ENCODE measurements around the gene CNFN. TPM values are rescaled to one million over a fixed set of nuclear protein-coding genes. Genes with fewer than 3 reads are reported as not detected.
"Not testable (repeated sequence)": the region's sequence is repeated elsewhere in the genome, so short reads cannot be mapped to it uniquely, and the experiment has no call there.

CNFN gene
- total RNA-seq, 2 donors from 2014 or later = not detected

DNA sequence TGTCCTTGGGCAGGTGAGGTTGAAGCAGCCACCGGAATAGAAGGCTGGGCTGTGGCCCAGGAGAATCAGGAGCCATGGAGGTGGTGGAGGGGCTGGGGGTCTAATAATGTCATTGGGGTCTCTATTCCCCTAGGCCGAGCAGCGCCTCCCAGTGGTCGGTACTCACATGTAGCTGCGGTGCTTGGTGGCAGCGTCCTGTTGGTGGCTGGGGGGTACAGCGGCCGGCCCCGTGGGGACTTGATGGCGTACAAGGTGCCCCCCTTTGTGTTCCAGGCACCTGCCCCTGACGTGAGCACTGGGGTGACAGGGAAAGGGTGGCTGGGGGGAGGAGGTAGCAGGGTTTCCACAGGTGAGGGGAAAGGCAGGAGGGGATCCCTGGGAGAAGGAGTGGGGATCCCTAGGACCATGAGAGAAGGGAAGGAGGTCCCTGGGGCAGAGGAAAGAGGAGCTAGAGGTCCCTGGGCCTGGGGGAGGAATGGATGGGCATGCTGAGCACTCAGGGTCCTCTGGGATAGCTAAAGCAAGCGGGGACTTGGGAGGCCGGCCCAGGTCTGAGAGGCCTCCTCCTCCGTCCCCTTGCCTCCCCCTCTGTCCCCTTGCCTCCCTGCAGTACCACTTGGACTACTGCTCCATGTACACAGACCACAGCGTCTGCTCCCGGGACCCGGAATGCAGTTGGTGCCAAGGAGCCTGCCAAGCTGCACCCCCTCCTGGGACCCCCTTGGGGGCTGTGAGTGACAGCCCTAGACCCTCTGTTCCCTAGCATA, 46.6 kb downstream of the CNFN start:
- Mint-ChIP-seq H3K36me3 (peaks cover 6% of the 10 kb centered on the region), H3K4me1 (ENCODE audit: low read depth in 2 of 2) (peaks cover 0 to 3% of the 10 kb centered on the region in 2 donors), H3K4me3 (no peak overlapping the region)

DNA sequence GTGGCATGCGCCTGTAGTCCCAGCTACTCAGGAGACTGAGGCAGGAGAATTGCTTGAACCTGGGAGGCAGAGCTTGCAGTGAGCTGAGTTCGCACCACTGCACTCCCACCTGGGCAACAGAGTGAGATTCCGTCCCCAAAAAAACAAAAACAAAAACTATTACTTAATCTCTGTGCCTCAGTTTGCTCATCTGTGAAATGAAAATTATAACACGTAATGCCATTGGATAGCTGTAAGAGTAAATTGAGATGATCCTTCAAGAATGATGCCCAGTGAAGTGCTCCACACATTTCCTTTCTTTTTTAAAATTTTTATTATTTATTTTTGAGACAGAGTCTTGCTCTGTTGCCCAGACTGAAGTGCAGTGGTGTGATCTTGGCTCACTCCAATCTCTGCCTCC, 50.2 kb downstream of the CNFN start:
- H3K9me3 Mint-ChIP-seq; H3K27ac Mint-ChIP-seq; H3K4me3 Mint-ChIP-seq; H3K27me3 Mint-ChIP-seq; H3K4me1 Mint-ChIP-seq (ENCODE audit: low read depth in 2 of 2); ATAC-seq; DNase-seq (ENCODE audit: low spot score); H3K36me3 Mint-ChIP-seq: not testable (repeated sequence)

More for the DNA sequence above, 46.6 kb downstream of the CNFN start:
- DNase-seq (ENCODE audit: low spot score) = no peak
- Mint-ChIP-seq H3K27me3 (no peaks in the 10 kb centered on the region), H3K9me3 (no peaks in the 10 kb centered on the region), H3K27ac (no peak overlapping the region)
- no peak for ATAC-seq

DNA sequence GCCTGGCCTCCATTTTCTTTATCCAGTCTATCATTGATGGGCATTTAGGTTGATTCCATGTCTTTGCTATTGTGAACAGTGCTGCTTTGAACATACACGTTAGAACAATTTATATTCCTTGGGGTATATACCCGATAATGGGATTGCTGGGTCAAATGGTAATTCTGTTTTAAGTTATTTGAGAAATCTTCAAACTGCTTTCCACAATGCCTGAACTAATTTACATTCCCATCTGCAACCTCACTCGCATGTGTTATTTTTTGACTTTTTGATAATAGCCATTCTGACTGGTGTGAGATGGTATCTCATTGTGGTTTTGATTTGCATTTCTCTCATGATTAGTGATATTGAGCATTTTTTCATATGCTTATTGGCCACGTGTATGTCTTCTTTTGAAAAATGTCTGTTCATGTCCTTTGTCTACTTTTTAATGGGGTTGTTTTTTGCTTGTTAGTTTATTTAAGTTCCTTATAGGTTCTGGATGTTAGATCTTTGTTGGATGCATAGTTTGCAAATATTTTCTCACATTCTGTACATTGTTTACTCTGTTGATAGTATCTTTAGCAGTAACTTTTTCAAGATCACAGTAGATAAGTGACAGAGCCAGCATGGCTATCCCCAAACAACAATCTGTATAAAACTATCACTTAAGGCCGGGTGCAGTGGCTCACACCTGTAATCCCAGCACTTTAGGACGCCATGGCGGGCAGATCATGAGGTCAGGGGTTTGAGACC, 50.8 kb downstream of the CNFN start:
- H3K36me3 Mint-ChIP-seq; H3K27me3 Mint-ChIP-seq; ATAC-seq; DNase-seq (ENCODE audit: low spot score); H3K4me1 Mint-ChIP-seq (ENCODE audit: low read depth in 2 of 2); H3K27ac Mint-ChIP-seq; H3K4me3 Mint-ChIP-seq; H3K9me3 Mint-ChIP-seq: not testable (repeated sequence)

Other genes with a start within 250 kb of the CNFN start
- gene DEDD2, start 172.6 kb downstream of the CNFN start, total RNA-seq = 10 to 100 TPM; 28.5 to 33.2 TPM
- 10 to 100 TPM; 18.5 to 23.7 TPM for gene ZNF526, start 170.0 kb downstream of the CNFN start, total RNA-seq
- 10 to 100 TPM; 51.1 to 52.8 TPM for gene GSK3A, start 147.7 kb downstream of the CNFN start, total RNA-seq
- 10 to 100 TPM; 29.5 to 47.8 TPM for gene ERF, start 135.2 kb downstream of the CNFN start, total RNA-seq
- 100 to 1,000 TPM; 110 to 115 TPM for gene CIC, start 121.0 kb downstream of the CNFN start, total RNA-seq
- gene PRR19, start 88.2 kb downstream of the CNFN start, total RNA-seq = 1 to 10 TPM in 1 of 2 donors, under 1 TPM in 1; 0.64 to 1.0 TPM
- gene PAFAH1B3, start 87.7 kb downstream of the CNFN start, total RNA-seq = 10 to 100 TPM; 16.9 to 40.2 TPM
- 1 to 10 TPM; 1.4 to 1.6 TPM for gene TMEM145, start 77.0 kb downstream of the CNFN start, total RNA-seq
- 10 to 100 TPM; 12.1 to 20.1 TPM for gene MEGF8, start 64.7 kb downstream of the CNFN start, total RNA-seq
- 10 to 100 TPM; 25.1 to 31.5 TPM for gene LIPE, start 37.1 kb upstream of the CNFN start, total RNA-seq
- gene CXCL17, start 52.6 kb upstream of the CNFN start, total RNA-seq = not detected
- 1 to 10 TPM; 2.8 to 6.4 TPM for gene CEACAM1, start 138.2 kb upstream of the CNFN start, total RNA-seq
- gene CEACAM8, start 204.6 kb upstream of the CNFN start, total RNA-seq = not detected